ENCODE results near the gene IREB2.

The IREB2 gene

DNA sequence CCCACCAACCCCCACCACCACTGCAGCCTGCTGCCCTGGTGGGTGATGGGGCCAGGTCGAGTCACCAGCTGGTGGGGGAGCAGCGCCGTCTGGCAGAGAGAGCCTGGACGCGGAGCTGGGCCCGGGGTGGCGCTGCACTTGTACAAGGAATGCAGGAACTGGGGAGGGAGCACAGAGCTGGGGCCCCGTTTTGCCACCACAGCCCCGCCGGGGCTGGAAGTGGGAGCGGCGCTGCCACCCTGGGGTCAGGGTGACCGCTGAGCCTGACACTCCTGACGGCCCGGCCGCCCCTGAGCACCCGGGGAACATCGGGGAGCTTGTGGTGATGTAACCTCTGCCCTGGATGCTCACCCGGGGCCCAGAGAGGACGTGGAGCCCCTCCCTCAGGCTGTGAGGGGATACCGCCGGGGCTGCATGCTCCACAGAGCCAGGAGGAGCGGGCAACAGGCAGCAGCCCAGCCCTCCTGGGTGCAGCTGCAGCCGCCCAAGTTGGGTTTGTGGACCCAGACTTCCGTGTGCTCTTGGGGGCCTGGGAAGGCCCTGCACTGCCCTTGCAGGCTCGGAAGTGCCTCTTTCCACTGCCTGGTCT is 32.6 kb upstream of the IREB2 start:
- Histone ChIP-seq H3K4me1 (ENCODE audit: control insufficient read depth in 2 of 2, insufficient read depth in 2 of 2, low read length in 2 of 2) (peaks cover 21 to 22% of the 10 kb centered on the region in 2 donors), H3K9me3 (ENCODE audit: control insufficient read depth in 2 of 2, low read length in 2 of 2) (no peaks in the 10 kb centered on the region), H3K27ac (ENCODE audit: low read depth in 2 of 2, low read length in 2 of 2) (no peak overlapping the region), H3K4me3 (ENCODE audit: low read length in 2 of 2) (no peak overlapping the region), H3K9ac (ENCODE audit: low read depth in 1 of 2, low read length in 2 of 2) (no peak overlapping the region), H3K27me3 (ENCODE audit: control insufficient read depth in 2 of 2, insufficient read depth in 2 of 2, low read length in 2 of 2) (peaks cover 0 to 2% of the 10 kb centered on the region in 2 donors), H3K36me3 (ENCODE audit: control insufficient read depth in 2 of 2, insufficient read depth in 2 of 2, low read length in 2 of 2) (no peaks in the 10 kb centered on the region)

DNA sequence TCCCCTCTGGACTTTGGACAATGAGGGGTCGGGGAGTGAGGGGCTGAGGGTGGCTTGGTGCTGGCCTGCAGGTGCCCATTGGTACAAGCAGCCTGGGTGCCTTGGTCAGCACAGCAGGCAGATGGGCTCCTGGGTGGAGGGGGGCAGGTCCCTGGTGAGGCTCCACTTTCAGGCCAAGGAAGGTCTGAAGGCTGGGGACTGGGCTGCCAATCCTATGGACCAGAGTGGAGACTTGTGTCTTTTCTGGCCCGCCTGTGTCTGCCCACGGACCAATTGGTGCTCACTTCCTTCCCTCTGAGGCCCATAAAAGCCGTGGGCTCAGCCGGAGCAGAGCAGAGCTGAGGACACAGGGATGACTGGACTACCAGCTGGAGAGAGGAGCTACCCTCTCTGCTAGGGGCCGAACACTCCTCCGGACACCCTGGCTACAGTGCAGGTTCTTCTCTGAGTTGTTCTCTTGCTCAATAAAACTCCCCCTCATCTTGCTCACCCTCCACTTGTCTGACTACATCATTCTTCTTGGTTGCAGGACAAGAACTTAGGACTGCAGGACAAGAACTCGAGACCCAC is 31.9 kb upstream of the IREB2 start:
- Histone ChIP-seq H3K27me3 (ENCODE audit: control insufficient read depth in 2 of 2, insufficient read depth in 2 of 2, low read length in 2 of 2) (peaks cover 0 to 2% of the 10 kb centered on the region in 2 donors), H3K36me3 (ENCODE audit: control insufficient read depth in 2 of 2, insufficient read depth in 2 of 2, low read length in 2 of 2) (no peaks in the 10 kb centered on the region), H3K27ac (ENCODE audit: low read depth in 2 of 2, low read length in 2 of 2) (no peak overlapping the region), H3K9ac (ENCODE audit: low read depth in 1 of 2, low read length in 2 of 2) (no peak overlapping the region), H3K4me1 (ENCODE audit: control insufficient read depth in 2 of 2, insufficient read depth in 2 of 2, low read length in 2 of 2) (peaks cover 21 to 22% of the 10 kb centered on the region in 2 donors), H3K4me3 (ENCODE audit: low read length in 2 of 2) (no peak overlapping the region), H3K9me3 (ENCODE audit: control insufficient read depth in 2 of 2, low read length in 2 of 2) (no peaks in the 10 kb centered on the region)

DNA sequence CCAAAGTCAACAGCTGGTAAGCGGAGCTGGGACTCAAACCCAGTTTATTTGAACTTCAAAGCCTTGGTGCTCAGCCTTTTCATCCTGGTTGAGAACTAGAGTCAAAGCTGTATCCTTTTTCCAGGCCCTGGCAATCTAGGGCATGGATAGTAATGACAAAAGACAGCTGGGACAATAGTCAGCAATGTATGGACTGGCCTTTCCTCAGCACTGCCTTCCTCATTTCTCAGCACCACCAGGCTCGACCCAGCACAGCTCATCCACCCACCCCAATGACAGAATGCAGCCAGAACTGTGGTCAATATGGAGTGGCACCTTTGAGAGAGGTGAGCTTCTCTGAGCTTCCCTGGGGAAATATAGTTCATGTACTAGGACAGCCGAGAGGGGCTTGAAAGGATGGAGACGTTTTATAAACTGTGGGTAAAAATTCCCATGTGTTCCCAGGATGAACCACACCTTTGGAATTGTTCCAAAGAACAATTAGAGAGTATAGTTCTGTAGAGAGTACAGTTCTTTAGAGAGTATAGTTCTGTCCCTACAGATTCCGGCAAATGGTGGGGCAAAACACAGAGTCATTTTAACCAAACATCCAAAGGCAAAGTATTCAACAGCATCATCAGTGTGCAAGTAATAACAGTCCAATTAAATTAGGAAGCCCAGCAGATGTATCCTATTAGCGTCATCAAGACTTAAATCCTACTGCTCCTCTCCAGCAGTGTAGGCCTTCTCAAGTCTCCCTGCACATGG is 30.2 kb upstream of the IREB2 start:
- Histone ChIP-seq H3K4me3 (ENCODE audit: low read length in 2 of 2) (no peak overlapping the region), H3K27ac (ENCODE audit: low read depth in 2 of 2, low read length in 2 of 2) (peak overlapping the region; percentile 19 to 42), H3K36me3 (ENCODE audit: control insufficient read depth in 2 of 2, insufficient read depth in 2 of 2, low read length in 2 of 2) (no peaks in the 10 kb centered on the region), H3K4me1 (ENCODE audit: control insufficient read depth in 2 of 2, insufficient read depth in 2 of 2, low read length in 2 of 2) (peaks cover 21 to 25% of the 10 kb centered on the region in 2 donors), H3K9me3 (ENCODE audit: control insufficient read depth in 2 of 2, low read length in 2 of 2) (no peaks in the 10 kb centered on the region), H3K9ac (ENCODE audit: low read depth in 1 of 2, low read length in 2 of 2) (no peak overlapping the region), H3K27me3 (ENCODE audit: control insufficient read depth in 2 of 2, insufficient read depth in 2 of 2, low read length in 2 of 2) (peaks cover 0 to 2% of the 10 kb centered on the region in 2 donors)

DNA sequence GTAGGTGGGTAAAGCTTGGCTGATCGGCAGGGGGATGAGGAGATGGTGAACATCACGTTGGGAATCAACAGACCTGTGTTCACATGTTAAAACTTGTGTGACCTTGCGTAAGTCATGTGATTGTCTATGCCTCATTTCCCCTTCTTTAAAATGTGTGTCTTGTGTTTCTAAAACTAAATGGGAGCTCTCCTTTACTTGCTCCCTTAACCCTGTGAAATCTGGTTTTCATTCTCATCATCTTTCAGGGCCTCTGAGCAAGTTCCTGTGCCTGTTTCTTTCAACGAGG is 29.7 kb upstream of the IREB2 start:
- Histone ChIP-seq H3K36me3 (ENCODE audit: control insufficient read depth in 2 of 2, insufficient read depth in 2 of 2, low read length in 2 of 2) (no peaks in the 10 kb centered on the region), H3K9me3 (ENCODE audit: control insufficient read depth in 2 of 2, low read length in 2 of 2) (no peaks in the 10 kb centered on the region), H3K4me1 (ENCODE audit: control insufficient read depth in 2 of 2, insufficient read depth in 2 of 2, low read length in 2 of 2) (peaks cover 21 to 25% of the 10 kb centered on the region in 2 donors), H3K9ac (ENCODE audit: low read depth in 1 of 2, low read length in 2 of 2) (no peak overlapping the region), H3K27ac (ENCODE audit: low read depth in 2 of 2, low read length in 2 of 2) (no peak overlapping the region), H3K27me3 (ENCODE audit: control insufficient read depth in 2 of 2, insufficient read depth in 2 of 2, low read length in 2 of 2) (peaks cover 0 to 2% of the 10 kb centered on the region in 2 donors), H3K4me3 (ENCODE audit: low read length in 2 of 2) (no peak overlapping the region)

DNA sequence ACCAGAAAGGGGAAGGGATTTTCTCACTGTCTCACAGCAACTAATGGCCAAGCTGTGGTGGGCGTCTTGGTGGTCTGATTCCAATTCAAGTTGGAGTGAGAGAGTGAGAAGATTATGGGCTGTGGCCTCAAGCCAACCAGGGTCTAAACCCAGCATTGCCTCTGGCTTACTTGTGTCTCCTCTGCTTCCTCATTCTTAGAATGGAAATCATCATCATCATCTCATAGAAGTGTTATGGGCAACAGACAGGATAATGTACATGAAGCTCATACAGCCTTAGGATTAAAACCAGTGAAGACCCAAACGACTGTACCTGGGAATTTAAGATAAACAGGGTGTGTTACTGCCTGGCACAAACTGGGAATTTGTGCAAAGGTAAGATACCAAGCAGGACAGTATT is 29.1 kb upstream of the IREB2 start:
- peaks cover 17 to 20% of the 10 kb centered on the region in 2 donors for H3K4me1 ChIP-seq (ENCODE audit: control insufficient read depth in 2 of 2, insufficient read depth in 2 of 2, low read length in 2 of 2)
- no peaks in the 10 kb centered on the region for H3K9me3 ChIP-seq (ENCODE audit: control insufficient read depth in 2 of 2, low read length in 2 of 2)
- H3K27ac ChIP-seq (ENCODE audit: low read depth in 2 of 2, low read length in 2 of 2) = no peak overlapping the region
- no peak overlapping the region for H3K9ac ChIP-seq (ENCODE audit: low read depth in 1 of 2, low read length in 2 of 2)
- H3K27me3 ChIP-seq (ENCODE audit: control insufficient read depth in 2 of 2, insufficient read depth in 2 of 2, low read length in 2 of 2) = peaks cover 0 to 2% of the 10 kb centered on the region in 2 donors
- H3K4me3 ChIP-seq (ENCODE audit: low read length in 2 of 2) = no peak overlapping the region
- no peaks in the 10 kb centered on the region for H3K36me3 ChIP-seq (ENCODE audit: control insufficient read depth in 2 of 2, insufficient read depth in 2 of 2, low read length in 2 of 2)

DNA sequence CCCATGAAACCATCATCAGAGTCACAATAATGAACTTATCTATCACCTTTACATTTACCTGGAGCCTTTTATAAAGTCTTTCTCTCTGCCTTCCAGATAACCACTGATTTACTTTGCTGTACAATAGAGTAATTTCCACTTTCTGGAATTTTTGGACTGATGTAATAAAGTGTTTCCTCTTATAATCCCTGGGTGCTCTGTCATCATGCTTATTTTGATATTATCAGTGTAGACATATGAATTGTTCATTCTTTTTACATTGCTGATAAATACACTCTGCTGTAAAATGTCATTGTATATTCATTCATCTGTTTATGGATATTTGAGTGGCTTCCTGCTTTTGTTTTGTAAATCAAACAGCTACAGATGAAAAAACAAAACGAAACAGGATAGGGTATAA is 27.0 kb upstream of the IREB2 start:
- Histone ChIP-seq H3K9ac (ENCODE audit: low read depth in 1 of 2, low read length in 2 of 2) (no peak overlapping the region), H3K4me3 (ENCODE audit: low read length in 2 of 2) (no peak overlapping the region), H3K9me3 (ENCODE audit: control insufficient read depth in 2 of 2, low read length in 2 of 2) (no peaks in the 10 kb centered on the region), H3K36me3 (ENCODE audit: control insufficient read depth in 2 of 2, insufficient read depth in 2 of 2, low read length in 2 of 2) (no peaks in the 10 kb centered on the region), H3K4me1 (ENCODE audit: control insufficient read depth in 2 of 2, insufficient read depth in 2 of 2, low read length in 2 of 2) (peaks cover 30 to 35% of the 10 kb centered on the region in 2 donors), H3K27ac (ENCODE audit: low read depth in 2 of 2, low read length in 2 of 2) (no peak overlapping the region), H3K27me3 (ENCODE audit: control insufficient read depth in 2 of 2, insufficient read depth in 2 of 2, low read length in 2 of 2) (peaks cover 0 to 2% of the 10 kb centered on the region in 2 donors)

DNA sequence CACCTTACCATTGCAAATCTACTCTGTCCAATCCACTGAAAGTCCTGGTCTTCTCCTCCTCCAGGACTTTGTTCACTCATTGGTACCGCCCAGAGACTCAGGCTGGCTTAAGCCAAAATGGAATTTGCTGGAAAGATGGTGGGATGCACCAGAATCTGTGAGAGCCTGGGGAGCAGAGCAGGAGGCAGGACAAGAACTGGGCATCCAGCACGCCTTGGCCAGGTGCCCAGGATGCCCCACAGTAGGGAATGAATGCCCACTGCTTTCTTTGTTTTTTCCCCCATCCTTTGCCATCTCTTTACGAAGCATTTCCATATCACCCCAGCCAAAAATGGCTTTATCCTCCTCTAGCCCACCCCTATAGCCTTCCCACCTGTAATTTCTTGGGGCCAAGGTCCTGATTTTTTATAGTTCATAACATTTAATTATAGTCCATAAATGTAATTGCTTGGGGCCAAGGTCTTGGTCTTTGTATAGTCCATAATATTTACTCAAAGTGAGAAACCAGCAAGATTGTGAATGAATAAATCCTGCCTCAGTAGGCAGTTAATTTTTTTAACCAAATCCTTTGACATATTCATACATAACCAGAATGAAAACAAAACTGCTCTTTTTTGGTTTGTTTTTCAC is 23.3 kb upstream of the IREB2 start:
- Histone ChIP-seq H3K9me3 (ENCODE audit: control insufficient read depth in 2 of 2, low read length in 2 of 2) (no peaks in the 10 kb centered on the region), H3K9ac (ENCODE audit: low read depth in 1 of 2, low read length in 2 of 2) (peak overlapping the region in 1 of 2 donors; percentile 31)

DNA sequence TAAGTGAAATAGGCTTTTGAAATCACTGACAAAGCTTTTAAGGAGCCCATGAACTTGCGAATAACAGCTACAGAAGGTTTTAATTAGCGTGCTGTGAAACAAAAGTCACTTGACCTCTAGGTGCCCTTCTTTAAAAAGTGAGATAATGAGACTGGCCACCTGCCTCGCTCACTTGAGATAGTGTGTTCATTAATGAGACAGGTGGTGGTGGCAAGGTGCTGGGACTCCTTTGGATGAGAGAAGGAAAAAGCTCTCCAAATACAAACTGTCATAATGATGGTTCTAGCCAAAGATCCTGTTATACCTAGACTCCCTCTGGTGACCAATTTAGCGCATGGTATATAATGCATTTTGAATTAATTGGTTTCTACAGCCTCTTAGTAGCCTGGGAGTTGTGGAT is 22.7 kb upstream of the IREB2 start:
- H3K36me3 ChIP-seq (ENCODE audit: control insufficient read depth in 2 of 2, insufficient read depth in 2 of 2, low read length in 2 of 2) = no peaks in the 10 kb centered on the region

More for the DNA sequence above, 23.3 kb upstream of the IREB2 start:
- Histone ChIP-seq H3K27ac (ENCODE audit: low read depth in 2 of 2, low read length in 2 of 2) (peak overlapping the region; percentile 58 to 71), H3K4me3 (ENCODE audit: low read length in 2 of 2) (peak overlapping the region in 1 of 2 donors; percentile 26), H3K4me1 (ENCODE audit: control insufficient read depth in 2 of 2, insufficient read depth in 2 of 2, low read length in 2 of 2) (peaks cover 27 to 42% of the 10 kb centered on the region in 2 donors), H3K36me3 (ENCODE audit: control insufficient read depth in 2 of 2, insufficient read depth in 2 of 2, low read length in 2 of 2) (no peaks in the 10 kb centered on the region), H3K27me3 (ENCODE audit: control insufficient read depth in 2 of 2, insufficient read depth in 2 of 2, low read length in 2 of 2) (no peaks in the 10 kb centered on the region)

DNA sequence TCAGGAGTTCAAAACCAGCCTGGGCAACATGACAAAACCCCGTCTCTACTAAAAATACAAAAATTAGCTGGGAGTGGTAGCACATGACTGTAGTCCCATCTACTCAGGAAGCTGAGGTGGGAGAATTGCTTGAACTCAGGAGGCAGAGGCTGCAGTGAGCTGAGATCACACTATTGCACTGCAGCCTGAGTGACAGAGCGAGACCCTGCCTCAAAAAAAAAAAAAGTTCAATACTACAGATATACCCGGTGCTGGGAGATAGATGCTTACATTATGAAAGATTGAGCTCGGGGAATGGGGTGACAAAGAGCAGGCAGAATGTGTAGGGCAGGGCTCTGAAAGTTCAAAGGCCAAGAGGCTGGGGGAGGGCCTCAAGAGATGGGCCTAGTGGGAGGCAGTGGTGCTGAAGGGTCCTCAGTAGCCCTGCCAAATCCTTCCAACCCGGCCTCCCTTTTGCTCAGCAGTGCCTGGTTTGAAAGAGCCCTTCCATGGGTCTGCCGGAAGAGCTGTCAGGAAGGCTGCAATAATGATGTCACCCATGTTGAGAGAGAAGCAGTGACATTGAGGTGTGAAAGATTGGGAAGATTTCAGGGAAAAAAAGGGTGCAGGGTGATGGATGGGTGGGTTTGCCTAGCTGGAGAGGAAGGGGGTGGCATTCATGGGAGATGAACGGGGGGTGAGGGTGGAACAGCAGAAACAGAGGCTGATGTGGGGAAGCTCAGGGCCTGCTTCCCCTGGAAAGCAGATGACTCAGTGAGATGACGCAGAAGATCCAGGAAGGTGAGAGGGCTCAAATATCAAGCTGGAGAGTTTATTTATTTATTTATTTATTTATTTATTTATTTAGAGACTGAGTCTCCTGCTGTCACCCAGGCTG is 20.0 kb upstream of the IREB2 start:
- Histone ChIP-seq H3K4me3 (ENCODE audit: low read length in 2 of 2) (no peak overlapping the region), H3K27me3 (ENCODE audit: control insufficient read depth in 2 of 2, insufficient read depth in 2 of 2, low read length in 2 of 2) (no peaks in the 10 kb centered on the region), H3K27ac (ENCODE audit: low read depth in 2 of 2, low read length in 2 of 2) (no peak overlapping the region), H3K4me1 (ENCODE audit: control insufficient read depth in 2 of 2, insufficient read depth in 2 of 2, low read length in 2 of 2) (peaks cover 29 to 50% of the 10 kb centered on the region in 2 donors), H3K36me3 (ENCODE audit: control insufficient read depth in 2 of 2, insufficient read depth in 2 of 2, low read length in 2 of 2) (no peaks in the 10 kb centered on the region), H3K9ac (ENCODE audit: low read depth in 1 of 2, low read length in 2 of 2) (no peak overlapping the region), H3K9me3 (ENCODE audit: control insufficient read depth in 2 of 2, low read length in 2 of 2) (no peaks in the 10 kb centered on the region)

More for the DNA sequence above, 22.7 kb upstream of the IREB2 start:
- peak overlapping the region in 1 of 2 donors; percentile 31 for H3K9ac ChIP-seq (ENCODE audit: low read depth in 1 of 2, low read length in 2 of 2)
- H3K4me1 ChIP-seq (ENCODE audit: control insufficient read depth in 2 of 2, insufficient read depth in 2 of 2, low read length in 2 of 2) = peaks cover 27 to 42% of the 10 kb centered on the region in 2 donors
- peak overlapping the region in 1 of 2 donors; percentile 26 for H3K4me3 ChIP-seq (ENCODE audit: low read length in 2 of 2)
- no peaks in the 10 kb centered on the region for H3K9me3 ChIP-seq (ENCODE audit: control insufficient read depth in 2 of 2, low read length in 2 of 2)
- no peaks in the 10 kb centered on the region for H3K27me3 ChIP-seq (ENCODE audit: control insufficient read depth in 2 of 2, insufficient read depth in 2 of 2, low read length in 2 of 2)
- peak overlapping the region; percentile 58 to 71 for H3K27ac ChIP-seq (ENCODE audit: low read depth in 2 of 2, low read length in 2 of 2)

Measured in mucosa of rectum (tissue), 2 donors.